ENCODE data around the gene TRIM15. TPM values are rescaled to one million over a fixed set of nuclear protein-coding genes. Genes with fewer than 3 reads are reported as not detected.

Gene TRIM15
- total and polyA plus RNA-seq, 5 experiments from 2014 or later: not detected

DNA sequence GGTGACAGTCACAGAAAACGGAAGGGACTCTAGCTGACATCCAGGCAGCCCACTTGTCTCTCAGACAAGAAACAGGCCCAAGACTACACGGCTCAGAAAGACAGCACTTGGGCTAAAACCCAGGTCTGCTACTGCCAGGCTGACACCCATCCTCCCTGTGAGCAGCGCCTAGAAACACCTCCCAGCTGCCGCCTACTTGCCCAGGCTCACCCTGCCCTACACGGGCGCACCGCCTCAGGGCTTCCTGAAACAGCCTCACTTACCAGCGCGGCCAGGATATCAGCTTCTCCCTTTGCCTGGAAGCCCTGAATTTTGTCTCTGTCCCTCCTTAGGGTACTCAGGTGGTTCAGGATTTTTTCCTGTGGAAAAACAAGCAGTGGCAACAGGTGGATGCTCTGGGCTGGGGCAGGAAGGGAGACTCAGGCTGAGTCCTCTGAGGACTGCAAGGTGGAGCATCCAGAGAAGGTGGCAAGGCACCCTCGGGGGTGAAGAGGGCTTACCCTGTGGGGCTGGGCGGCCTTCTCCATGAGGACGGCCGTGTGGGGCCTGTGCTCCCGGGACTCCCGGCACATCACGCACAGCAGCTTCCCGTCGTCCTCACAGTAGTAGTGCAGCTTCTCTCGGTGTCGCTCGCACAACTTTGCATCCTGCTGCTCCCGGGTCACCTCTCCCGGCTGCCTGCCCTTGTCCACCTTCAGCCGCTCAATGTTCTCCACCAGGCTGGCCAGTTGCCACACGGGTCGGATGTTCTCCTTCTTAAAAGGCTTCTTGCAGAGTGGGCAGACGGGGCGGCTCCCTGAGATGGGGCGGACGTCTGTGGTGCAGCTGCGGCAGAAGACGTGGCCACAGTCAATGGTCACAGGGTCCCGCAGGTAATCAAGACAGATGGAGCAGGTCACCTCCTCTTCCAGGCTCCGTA, 35.1 kb downstream of the TRIM15 start:
- H3K9me3 Mint-ChIP-seq: no peaks in the 10 kb centered on the region
- H3K36me3 Mint-ChIP-seq: peaks cover 0 to 87% (median 9%) of the 10 kb centered on the region in 3 donors
- H3K27me3 Mint-ChIP-seq: no peaks in the 10 kb centered on the region
- POLR2A ChIA-PET: interaction anchor here (1.9 kb wide), 1 partner anchor 15 kb away, joined by 5 read pairs; the partner anchor contains the start of gene TRIM26
- no peak overlapping the region for H3K4me3 Mint-ChIP-seq
- no peak for DNase-seq
- no peak for ATAC-seq
- H3K27ac Mint-ChIP-seq: peak overlapping the region in 2 of 10 donors; percentile 31 to 65
- H3K4me1 Mint-ChIP-seq: peaks cover 18 to 27% (median 24%) of the 10 kb centered on the region in 4 donors

DNA sequence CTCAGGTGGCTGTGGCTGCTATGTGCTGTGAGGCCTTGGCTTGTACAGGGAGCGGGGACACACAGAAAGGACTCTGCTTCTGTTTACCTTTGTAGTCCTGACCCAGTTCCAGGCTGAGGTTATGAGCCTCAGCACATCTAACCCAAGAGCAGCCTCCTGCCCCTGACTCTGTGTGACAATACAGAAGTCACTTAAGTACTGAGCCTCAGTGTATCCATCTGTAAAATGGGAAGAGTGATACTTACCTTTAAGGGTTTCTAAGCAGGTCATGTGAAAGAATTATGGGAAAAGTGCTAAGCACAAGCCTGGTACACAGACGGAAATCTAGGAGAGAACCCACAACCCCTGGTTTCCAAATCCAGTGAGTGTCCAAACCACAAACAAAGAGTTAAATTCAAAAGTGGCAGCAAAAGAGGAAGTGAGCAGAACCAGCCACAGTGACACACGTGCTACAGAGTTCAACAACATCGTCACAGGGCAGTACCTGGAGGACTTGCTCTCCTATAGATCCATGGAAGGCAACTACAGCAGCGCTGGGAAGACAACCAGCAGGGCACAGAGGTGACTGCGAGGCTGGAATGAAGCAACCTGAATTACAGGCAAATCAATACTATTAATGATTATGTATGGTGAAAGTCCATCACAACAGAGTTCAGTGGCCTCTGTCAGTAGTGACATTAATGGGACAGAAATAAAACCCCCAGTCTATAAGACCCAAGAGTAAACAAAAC, 37.4 kb downstream of the TRIM15 start:
- Mint-ChIP-seq H3K27ac (peak overlapping the region in 7 of 10 donors; percentile 1 to 90 (median 63)), H3K4me1 (peaks cover 21 to 47% (median 41%) of the 10 kb centered on the region in 4 donors), H3K36me3 (peaks cover 0 to 79% (median 7%) of the 10 kb centered on the region in 3 donors), H3K9me3 (no peaks in the 10 kb centered on the region), H3K4me3 (no peak overlapping the region), H3K27me3 (no peaks in the 10 kb centered on the region)
- no peak for DNase-seq
- no peak for ATAC-seq
- POLR2A ChIA-PET: no interaction called here

DNA sequence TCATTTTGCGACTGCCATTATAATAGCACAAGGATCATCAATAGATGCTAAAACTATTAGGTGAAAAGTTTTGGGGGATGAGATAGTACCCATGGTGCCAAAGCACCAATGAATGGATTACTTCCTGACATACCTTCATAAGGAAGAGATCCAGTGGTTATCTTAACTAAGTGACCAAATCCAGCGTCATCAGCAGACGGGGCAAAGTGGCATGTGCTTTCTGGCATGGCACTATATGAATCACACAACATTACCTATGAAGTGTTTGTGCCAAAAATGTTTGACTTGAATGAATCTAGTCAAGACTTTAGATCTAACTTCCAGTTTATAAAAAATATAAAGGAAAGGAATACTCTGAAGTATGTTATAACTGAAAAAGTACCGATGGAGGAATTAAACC, 39.0 kb downstream of the TRIM15 start:
- POLR2A ChIA-PET: no interaction called here
- Mint-ChIP-seq H3K4me1 (peaks cover 25 to 59% (median 56%) of the 10 kb centered on the region in 4 donors), H3K27ac (peak overlapping the region in 2 of 10 donors; percentile 35 to 75), H3K4me3 (no peak overlapping the region), H3K9me3 (no peaks in the 10 kb centered on the region), H3K27me3 (no peaks in the 10 kb centered on the region), H3K36me3 (peaks cover 0 to 65% (median 7%) of the 10 kb centered on the region in 3 donors)
- DNase-seq: no peak
- no peak for ATAC-seq

DNA sequence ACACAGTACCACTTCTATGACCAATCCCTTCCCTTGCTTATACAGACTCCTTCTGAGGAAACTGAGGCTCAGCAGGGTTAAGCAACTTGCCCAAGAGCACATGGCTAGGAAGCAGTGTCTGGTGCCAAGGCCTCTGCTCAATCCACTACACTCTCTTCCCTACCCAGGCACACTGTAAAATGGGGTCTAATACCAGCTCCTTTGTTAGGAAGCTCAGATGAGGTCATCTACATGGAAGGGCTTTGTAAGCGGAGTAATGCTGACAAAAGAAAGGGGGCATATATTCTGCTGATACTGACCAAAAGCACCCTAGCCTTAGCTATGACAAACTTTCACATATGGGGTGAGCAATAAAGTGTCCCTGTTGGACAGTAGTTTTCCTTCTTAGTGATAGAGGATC, 40.8 kb downstream of the TRIM15 start:
- Mint-ChIP-seq H3K27me3 (no peaks in the 10 kb centered on the region), H3K27ac (no peak overlapping the region), H3K4me3 (no peak overlapping the region), H3K36me3 (peaks cover 0 to 60% (median under 1%) of the 10 kb centered on the region in 3 donors), H3K4me1 (peaks cover 34 to 75% (median 72%) of the 10 kb centered on the region in 4 donors), H3K9me3 (no peaks in the 10 kb centered on the region)
- POLR2A ChIA-PET: no interaction called here
- ATAC-seq (no peak), DNase-seq (no peak)

DNA sequence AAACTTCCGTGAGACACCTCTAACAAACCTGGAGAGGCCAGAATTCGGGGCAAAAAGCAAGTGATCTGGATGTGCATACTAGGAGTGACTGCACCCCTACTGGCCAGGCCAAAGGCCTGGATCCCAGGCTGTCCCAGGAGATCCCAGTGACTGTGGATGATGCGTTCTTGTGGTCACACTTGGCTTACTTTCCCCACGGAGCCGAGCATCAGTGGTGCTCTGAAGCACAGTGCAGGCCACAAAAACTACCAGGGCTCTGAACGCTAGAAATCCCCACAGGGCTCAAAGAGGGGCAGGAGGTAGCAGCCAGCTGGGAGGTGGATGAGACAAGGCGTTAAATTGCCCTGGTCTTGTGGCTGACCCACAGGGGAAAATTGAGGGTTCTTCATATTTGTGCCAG, 42.8 kb downstream of the TRIM15 start:
- POLR2A ChIA-PET: no interaction called here
- no peak overlapping the region for H3K27ac Mint-ChIP-seq
- H3K4me1 Mint-ChIP-seq: peaks cover 38 to 85% (median 80%) of the 10 kb centered on the region in 4 donors
- no peaks in the 10 kb centered on the region for H3K9me3 Mint-ChIP-seq
- no peak for ATAC-seq
- H3K27me3 Mint-ChIP-seq: no peaks in the 10 kb centered on the region
- peaks cover 0 to 52% (median 0%) of the 10 kb centered on the region in 3 donors for H3K36me3 Mint-ChIP-seq
- no peak for DNase-seq
- peak overlapping the region in 1 of 10 donors; percentile 30 for H3K4me3 Mint-ChIP-seq

DNA sequence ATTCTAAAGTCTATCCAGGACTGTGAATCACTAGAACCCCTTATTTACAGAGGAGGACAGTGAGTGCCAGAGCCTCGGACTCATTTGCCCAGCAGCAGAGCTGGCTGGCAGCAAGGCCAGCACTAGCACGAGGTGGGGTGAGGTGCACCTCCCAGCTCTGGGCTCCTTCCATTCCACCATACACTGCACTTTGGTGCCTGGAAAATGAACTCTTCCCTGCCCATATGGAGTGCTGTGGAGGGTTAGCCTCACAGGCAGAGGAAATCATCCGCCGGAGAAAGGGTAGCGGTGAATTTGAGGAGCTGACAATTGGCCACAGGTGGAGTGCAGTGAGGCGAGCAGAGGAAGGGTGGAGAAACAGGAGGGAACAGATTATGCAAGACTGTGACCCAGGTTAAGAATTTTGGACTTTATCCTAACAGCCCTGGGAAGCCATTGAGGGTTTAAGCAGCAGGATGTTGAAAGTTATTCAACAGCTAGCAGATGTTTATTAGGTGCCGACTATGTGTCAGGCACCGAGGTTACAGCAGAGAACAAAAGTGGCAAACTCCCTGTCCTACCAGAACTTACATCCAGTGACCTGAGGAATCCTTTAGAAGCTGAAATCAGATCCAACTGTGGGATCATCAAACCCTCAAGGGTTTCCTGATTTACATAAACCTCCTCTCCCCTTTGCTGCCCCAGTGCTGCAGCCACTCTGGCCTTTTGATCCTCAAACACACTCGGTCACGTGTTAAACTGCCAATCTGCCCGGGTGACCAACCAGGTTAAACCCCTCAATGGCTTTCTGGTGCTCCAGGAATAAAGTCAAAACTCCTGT, 43.7 kb downstream of the TRIM15 start:
- H3K4me3 Mint-ChIP-seq: no peak overlapping the region
- no peaks in the 10 kb centered on the region for H3K9me3 Mint-ChIP-seq
- peaks cover 0 to 48% (median 0%) of the 10 kb centered on the region in 3 donors for H3K36me3 Mint-ChIP-seq
- H3K4me1 Mint-ChIP-seq: peaks cover 41 to 85% (median 81%) of the 10 kb centered on the region in 4 donors
- ATAC-seq (no peak), DNase-seq (no peak)
- POLR2A ChIA-PET: no interaction called here
- H3K27me3 Mint-ChIP-seq: no peaks in the 10 kb centered on the region
- H3K27ac Mint-ChIP-seq: peak overlapping the region in 3 of 10 donors; percentile 7 to 90 (median 55)

DNA sequence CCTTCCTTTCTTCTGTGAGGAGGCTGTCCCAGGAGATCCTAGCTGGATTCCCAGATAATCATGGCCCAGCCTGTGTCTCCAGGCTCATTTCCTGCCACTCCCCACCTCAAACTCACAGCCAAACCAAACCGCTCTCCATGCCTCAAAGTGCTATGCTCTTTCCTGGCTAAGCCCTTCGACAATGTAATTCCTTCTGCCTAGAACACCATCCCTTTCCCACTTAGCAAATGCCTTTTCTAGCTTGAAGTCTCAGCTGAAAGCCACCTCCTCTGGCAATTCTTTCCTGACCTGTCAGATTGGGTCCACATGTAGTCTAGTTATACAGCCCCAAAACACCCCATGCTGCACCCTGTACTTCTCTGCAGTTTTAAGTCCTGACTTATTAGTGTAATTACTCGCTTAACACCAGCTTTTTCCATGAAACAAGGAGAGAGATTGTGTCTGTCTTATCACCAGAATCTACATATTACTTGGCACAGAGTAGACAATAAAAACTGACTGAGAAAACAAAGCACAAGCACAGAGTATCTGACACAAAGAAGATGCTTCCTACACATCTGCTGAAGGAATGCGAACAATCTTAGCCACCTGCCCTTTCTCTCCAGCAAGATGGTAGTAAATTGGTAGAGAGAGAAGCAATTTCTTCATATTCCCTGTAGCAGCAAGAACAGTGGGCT, 44.4 kb downstream of the TRIM15 start:
- peak overlapping the region in 5 of 10 donors; percentile 0 to 55 (median 19) for H3K4me3 Mint-ChIP-seq

DNA sequence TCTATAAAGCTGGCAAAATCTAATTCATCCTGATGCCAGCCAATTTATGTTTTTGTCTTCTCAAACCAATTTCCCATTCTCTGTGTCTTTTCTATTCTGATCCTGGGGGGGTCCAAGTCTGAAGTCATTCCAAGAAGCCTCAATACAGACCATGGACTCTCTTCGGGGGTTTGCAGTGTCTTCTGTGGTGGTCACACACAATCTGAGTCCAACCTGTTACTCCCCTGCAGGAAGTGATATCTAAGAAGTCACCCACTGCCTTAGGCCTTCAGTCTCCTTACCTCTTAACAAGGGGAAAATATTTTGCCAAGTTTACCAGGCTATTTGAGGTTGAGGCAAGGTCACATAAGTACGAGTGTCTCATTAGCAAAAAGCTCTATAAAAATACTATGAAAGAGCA, 48.0 kb downstream of the TRIM15 start:
- peak overlapping the region in 3 of 10 donors; percentile 56 to 99 (median 72) for H3K27ac Mint-ChIP-seq

More for the DNA sequence above, 44.4 kb downstream of the TRIM15 start:
- Mint-ChIP-seq H3K4me1 (peaks cover 41 to 85% (median 82%) of the 10 kb centered on the region in 4 donors), H3K27me3 (no peaks in the 10 kb centered on the region), H3K36me3 (peaks cover 0 to 41% (median 0%) of the 10 kb centered on the region in 3 donors), H3K27ac (peak overlapping the region in 6 of 10 donors; percentile 7 to 90 (median 54)), H3K9me3 (no peaks in the 10 kb centered on the region)
- DNase-seq (no peak), ATAC-seq (no peak)
- POLR2A ChIA-PET: no interaction called here

DNA sequence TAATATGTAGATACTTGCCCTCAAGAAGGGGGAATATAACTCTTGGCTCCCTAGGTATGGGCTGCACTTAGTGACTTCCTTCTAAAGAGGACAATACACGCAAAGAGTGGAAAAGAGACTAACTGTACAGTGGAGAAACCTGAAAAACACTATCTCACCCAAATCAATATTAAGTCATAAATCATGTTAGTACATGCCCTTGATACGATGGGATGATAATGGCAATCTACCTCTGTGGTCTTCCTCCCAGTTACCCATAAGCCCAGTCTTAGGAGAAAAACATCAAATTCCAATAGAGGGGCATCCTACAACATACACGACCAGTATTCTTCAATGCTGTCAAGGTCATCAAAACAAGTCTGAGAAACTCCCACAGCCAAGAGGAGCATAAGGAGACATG, 48.6 kb downstream of the TRIM15 start:
- Mint-ChIP-seq H3K9me3 (no peaks in the 10 kb centered on the region), H3K36me3 (peaks cover 0 to 22% (median 5%) of the 10 kb centered on the region in 3 donors), H3K4me3 (peak overlapping the region; percentile 92 to 100 (median 96)), H3K27me3 (no peaks in the 10 kb centered on the region), H3K4me1 (peaks cover 45 to 74% (median 70%) of the 10 kb centered on the region in 4 donors), H3K27ac (peak overlapping the region in 9 of 10 donors; percentile 92 to 100 (median 99))
- no peak for ATAC-seq
- DNase-seq: no peak
- POLR2A ChIA-PET: interaction anchor here (1.4 to 2.9 kb wide), 2 partner anchors 115 to 744 kb away, joined by 4 to 36 read pairs; partner anchors contain the start of gene TRIM39

More for the DNA sequence above, 48.0 kb downstream of the TRIM15 start:
- no peak for DNase-seq
- POLR2A ChIA-PET: no interaction called here
- no peak for ATAC-seq
- Mint-ChIP-seq H3K36me3 (peaks cover 0 to 24% (median 5%) of the 10 kb centered on the region in 3 donors), H3K4me1 (peaks cover 45 to 80% (median 76%) of the 10 kb centered on the region in 4 donors), H3K4me3 (peak overlapping the region in 9 of 10 donors; percentile 50 to 99 (median 96)), H3K27me3 (no peaks in the 10 kb centered on the region), H3K9me3 (no peaks in the 10 kb centered on the region)

DNA sequence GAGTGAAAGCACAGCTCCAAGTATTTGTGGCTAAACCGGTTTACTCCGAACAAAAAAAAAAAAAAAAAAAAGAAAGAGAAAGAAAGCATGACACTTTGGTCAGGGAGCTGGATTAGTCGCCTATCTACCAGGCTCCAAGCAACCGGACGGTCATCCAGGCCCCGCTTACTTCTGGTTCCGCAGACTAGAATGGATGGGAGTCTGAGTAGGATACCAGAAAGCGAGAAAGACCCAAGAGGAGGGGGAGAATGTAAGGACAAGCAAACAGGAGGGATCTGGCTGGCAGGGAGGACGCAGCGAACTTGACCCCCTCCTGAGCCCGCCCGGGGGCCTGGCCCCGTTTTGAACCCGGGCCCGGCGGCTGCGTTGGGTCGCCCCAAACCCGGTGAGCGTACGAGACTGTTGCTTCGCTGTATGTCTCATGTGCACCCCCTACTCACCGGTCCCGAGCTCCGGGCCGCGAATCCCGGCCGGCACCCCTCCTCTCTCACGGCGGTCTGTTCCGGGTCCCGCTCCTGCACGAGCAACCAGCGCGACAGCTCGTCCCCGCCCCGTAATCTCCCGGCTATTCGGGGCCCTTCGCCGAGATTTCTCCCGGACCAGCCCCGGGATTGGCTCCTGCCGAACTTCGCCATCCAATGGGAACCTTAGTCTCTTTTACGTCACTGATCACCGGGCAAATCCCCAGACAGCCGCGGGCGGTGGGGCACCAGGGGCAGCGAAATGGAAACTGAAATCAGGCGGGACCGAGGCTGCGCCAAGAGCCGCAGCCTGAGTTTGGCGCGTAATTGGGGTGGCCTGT, 49.7 kb downstream of the TRIM15 start, which contains the start of gene TRIM26:
TSS of gene TRIM26 (minus strand) at position 542 of the 802 bp plus-strand sequence. CDS start 14,303 bp downstream, outside the sequence.
- H3K36me3 Mint-ChIP-seq: peaks cover 0 to 15% (median 5%) of the 10 kb centered on the region in 3 donors
- H3K27ac Mint-ChIP-seq: peak within 1 kb of the TSS; percentile 93 to 100 (median 99)
- peak within 1 kb of the TSS; percentile 92 to 100 (median 96) for H3K4me3 Mint-ChIP-seq
- POLR2A ChIA-PET: interaction anchor here (0.6 to 2.9 kb wide), 15 partner anchors 15 to 1622 kb away, joined by 3 to 36 read pairs (median 4); partner anchors contain the start of genes BAG6, HLA-A, POLR1H and PPP1R11
- H3K27me3 Mint-ChIP-seq: no peaks in the 10 kb centered on the region
- ATAC-seq (peak; percentile 88 to 89), DNase-seq (peak; percentile 88 to 99 (median 97))
- H3K9me3 Mint-ChIP-seq: no peaks in the 10 kb centered on the region
- peaks cover 39 to 62% (median 59%) of the 10 kb centered on the region in 4 donors for H3K4me1 Mint-ChIP-seq

DNA sequence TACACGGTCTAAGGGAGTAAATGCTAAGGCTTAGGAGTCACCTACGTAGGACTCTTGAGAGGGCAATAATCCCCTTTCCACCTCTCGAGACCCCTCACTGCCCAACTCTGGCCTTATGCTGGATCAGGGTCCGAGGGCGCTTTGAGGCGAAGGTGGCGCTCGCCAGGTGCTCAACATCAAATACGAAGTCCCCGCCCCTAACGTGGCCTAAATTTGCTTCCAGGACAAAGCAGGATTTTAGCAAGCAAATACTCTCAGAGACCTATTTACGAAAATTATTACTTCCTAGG, 50.3 kb downstream of the TRIM15 start:
- ATAC-seq (no peak), DNase-seq (no peak)
- peaks cover 0 to 15% (median 5%) of the 10 kb centered on the region in 3 donors for H3K36me3 Mint-ChIP-seq
- H3K27me3 Mint-ChIP-seq: no peaks in the 10 kb centered on the region
- peak overlapping the region; percentile 92 to 100 (median 96) for H3K4me3 Mint-ChIP-seq
- H3K9me3 Mint-ChIP-seq: no peaks in the 10 kb centered on the region
- H3K4me1 Mint-ChIP-seq: peaks cover 36 to 56% (median 54%) of the 10 kb centered on the region in 4 donors
- POLR2A ChIA-PET: interaction anchor here (0.8 to 2.9 kb wide), 12 partner anchors 14 to 1439 kb away, joined by 3 to 36 read pairs (median 3); partner anchors contain the start of genes BAG6, HLA-A, POLR1H and TRIM39
- peak overlapping the region; percentile 93 to 100 (median 99) for H3K27ac Mint-ChIP-seq
